NT2/D1 (cell line): Measurements from ENCODE around the gene MAP7.
"Not testable (repeated sequence)": the region's sequence is repeated elsewhere in the genome, so short reads cannot be mapped to it uniquely, and the experiment has no call there.

ENCODE experiments used
- DNase-seq: peaks from one replicate; pipeline ENCODE4 v3.0.0-alpha.2; 2011; ENCODE audit warnings: low read depth, low spot score
- H3K27me3 ChIP-seq: 2 replicates; pipeline ENCODE4 v1.6.0; 2011; ENCODE audit warnings: mild to moderate bottlenecking; ENCODE audit not compliant: insufficient read length, insufficient read depth
- H3K36me3 ChIP-seq: 2 replicates; pipeline ENCODE4 v1.6.1; 2011; ENCODE audit warnings: mild to moderate bottlenecking, low read length, mixed read lengths; ENCODE audit not compliant: insufficient read depth, insufficient read length
- H3K4me1 ChIP-seq: 2 replicates; pipeline ENCODE4 v1.5.1; 2011; ENCODE audit not compliant: insufficient read depth, insufficient read length
- H3K4me3 ChIP-seq: 2 replicates; pipeline ENCODE4 v1.5.1; 2011; ENCODE audit warnings: low read depth; ENCODE audit not compliant: insufficient read length
- H3K9ac ChIP-seq: 2 replicates; pipeline ENCODE4 v1.6.0; 2011; ENCODE audit warnings: low read depth; ENCODE audit not compliant: insufficient read length
- H3K9me3 ChIP-seq: 2 replicates; pipeline ENCODE4 v1.5.1; 2011; ENCODE audit warnings: mild to moderate bottlenecking, low read length; ENCODE audit not compliant: insufficient read depth
- SUZ12 ChIP-seq: IDR thresholded peaks from 2 replicates; pipeline ENCODE4 v1.6.1; 2011; ENCODE audit not compliant: insufficient read length, insufficient read depth; ENCODE audit errors: extremely low read depth
- YY1 ChIP-seq: IDR thresholded peaks from 2 replicates; pipeline ENCODE4 v1.6.1; 2011; ENCODE audit not compliant: insufficient read length, insufficient read depth
- ZNF274 ChIP-seq: IDR thresholded peaks from 2 replicates; pipeline ENCODE4 v1.6.1; 2011; ENCODE audit warnings: mild to moderate bottlenecking, low read depth, low read length

MAP7 gene

DNA sequence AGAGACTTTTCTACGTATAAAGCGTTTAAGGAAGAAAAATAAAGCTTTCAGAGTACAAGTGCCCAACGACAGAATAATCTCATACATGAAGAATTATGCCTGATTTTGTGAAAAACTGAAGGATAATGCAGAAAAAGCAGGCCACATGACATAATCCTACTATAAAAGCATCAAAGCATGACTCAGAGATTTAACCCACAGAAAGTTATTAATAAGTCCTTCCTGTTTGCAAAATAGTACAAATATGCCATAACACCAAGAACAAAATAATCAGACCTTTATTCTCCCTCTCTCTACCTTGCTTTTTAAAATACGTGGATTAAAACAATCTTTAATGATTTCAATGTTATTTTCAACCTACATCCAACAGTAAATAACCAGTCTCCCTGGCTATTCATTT lies 142.0 kb downstream of the MAP7 start:
- DNase-seq = no peak
- H3K4me1 ChIP-seq = no peaks in the 10 kb centered on the region

GRCh38 chr6:136405420-136406029 lies 144.7 kb downstream of the MAP7 start:
- no peak overlapping the region for H3K9ac ChIP-seq
- TF ChIP-seq YY1 (no peak), ZNF274 (no peak), SUZ12 (no peak)
- DNase-seq = no peak
- H3K4me1 ChIP-seq = no peaks in the 10 kb centered on the region
- H3K36me3 ChIP-seq = no peaks in the 10 kb centered on the region
- H3K4me3 ChIP-seq = no peak overlapping the region
- no peaks in the 10 kb centered on the region for H3K9me3 ChIP-seq
- no peaks in the 10 kb centered on the region for H3K27me3 ChIP-seq

More for the DNA sequence above, 142.0 kb downstream of the MAP7 start:
- Histone ChIP-seq H3K9me3 (no peaks in the 10 kb centered on the region), H3K4me3 (no peak overlapping the region), H3K36me3 (no peaks in the 10 kb centered on the region), H3K9ac (no peak overlapping the region), H3K27me3 (no peaks in the 10 kb centered on the region)
- TF ChIP-seq SUZ12 (no peak), YY1 (no peak), ZNF274 (no peak)

DNA sequence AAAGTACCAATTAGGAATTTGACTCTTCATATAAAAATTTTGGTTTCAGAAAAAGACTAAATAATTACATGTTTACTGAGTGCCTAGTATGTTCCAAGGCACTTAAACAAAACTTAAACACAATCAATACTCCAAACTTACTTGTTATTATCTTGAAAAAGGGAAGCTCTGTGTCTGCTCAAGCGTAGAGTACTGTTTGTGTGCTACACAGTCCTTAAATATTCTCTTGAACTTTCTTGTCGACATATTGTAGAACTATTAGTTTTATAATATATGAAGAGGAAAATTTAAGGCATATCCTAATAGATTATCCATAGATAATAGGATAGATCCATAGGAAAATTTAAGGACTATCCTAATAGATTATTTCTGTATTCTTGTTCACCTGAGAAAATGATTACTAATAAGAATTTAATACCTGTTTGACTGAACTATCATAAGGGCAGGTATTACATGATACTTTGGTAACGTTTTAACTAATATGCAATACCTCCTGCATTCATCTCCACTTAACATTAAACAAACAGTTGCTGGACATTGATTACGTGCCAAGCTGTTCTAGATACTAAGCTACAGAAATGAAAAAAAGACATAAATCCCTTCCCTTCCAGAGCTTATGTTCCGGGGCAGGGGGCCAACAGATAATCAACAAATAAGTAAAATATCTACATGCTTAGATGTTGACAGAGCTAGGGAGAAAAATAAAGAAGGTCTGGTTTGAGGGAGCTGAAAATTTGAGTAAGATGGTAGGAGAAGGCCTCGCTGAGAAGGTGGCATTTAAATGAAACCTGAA lies 145.4 kb downstream of the MAP7 start:
- Histone ChIP-seq H3K27me3 (no peaks in the 10 kb centered on the region), H3K9me3 (no peaks in the 10 kb centered on the region), H3K9ac (no peak overlapping the region), H3K4me3 (no peak overlapping the region), H3K36me3 (no peaks in the 10 kb centered on the region), H3K4me1 (no peaks in the 10 kb centered on the region)
- TF ChIP-seq SUZ12 (no peak), ZNF274 (no peak), YY1 (no peak)
- no peak for DNase-seq

- Histone ChIP-seq H3K9ac (no peak overlapping the region), H3K9me3 (no peaks in the 10 kb centered on the region), H3K4me1 (no peaks in the 10 kb centered on the region), H3K4me3 (no peak overlapping the region), H3K27me3 (no peaks in the 10 kb centered on the region), H3K36me3 (no peaks in the 10 kb centered on the region)
- DNase-seq = no peak
- TF ChIP-seq ZNF274 (no peak), YY1 (no peak), SUZ12 (no peak)
These were observed 146.2 kb downstream of the MAP7 start for GRCh38 chr6:136404007-136404406.

GRCh38 chr6:136403110-136403980 lies 146.9 kb downstream of the MAP7 start:
- no peaks in the 10 kb centered on the region for H3K27me3 ChIP-seq
- H3K9ac ChIP-seq = no peak overlapping the region
- H3K4me3 ChIP-seq = no peak overlapping the region
- H3K9me3 ChIP-seq = no peaks in the 10 kb centered on the region
- no peaks in the 10 kb centered on the region for H3K36me3 ChIP-seq
- TF ChIP-seq SUZ12 (no peak), ZNF274 (no peak), YY1 (no peak)
- H3K4me1 ChIP-seq = no peaks in the 10 kb centered on the region
- no peak for DNase-seq

DNA sequence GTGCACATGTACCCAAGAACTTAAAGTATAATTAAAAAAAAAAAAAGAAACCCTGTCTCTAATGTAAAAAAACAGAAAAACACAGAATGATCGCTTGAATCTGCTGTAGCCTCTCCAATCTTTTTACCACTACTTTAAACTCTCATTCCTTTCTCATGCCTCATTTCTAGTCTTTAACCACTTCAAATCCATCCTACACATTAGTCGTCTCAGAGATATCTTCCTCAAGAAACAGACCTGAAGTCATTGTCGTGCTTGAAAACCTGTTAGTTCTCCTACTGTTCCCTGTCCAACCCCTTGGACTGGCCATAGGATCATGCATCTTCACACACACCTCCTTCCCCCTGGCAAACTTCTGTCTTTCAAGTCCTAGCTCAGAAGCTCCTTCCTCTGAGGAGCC lies 148.5 kb downstream of the MAP7 start:
- Histone ChIP-seq H3K4me1 (no peaks in the 10 kb centered on the region), H3K4me3 (no peak overlapping the region), H3K9me3 (no peaks in the 10 kb centered on the region; the same call in 1 of the 2 replicates), H3K27me3 (no peaks in the 10 kb centered on the region), H3K9ac (no peak overlapping the region), H3K36me3 (no peaks in the 10 kb centered on the region)
- TF ChIP-seq SUZ12 (no peak), ZNF274 (no peak), YY1 (no peak)
- no peak for DNase-seq

- not testable (repeated sequence) for H3K27me3 ChIP-seq, H3K4me1 ChIP-seq, H3K4me3 ChIP-seq, H3K36me3 ChIP-seq, DNase-seq, H3K9ac ChIP-seq, H3K9me3 ChIP-seq
These were observed 149.0 kb downstream of the MAP7 start for GRCh38 chr6:136401236-136401635.
